SK-N-SH (cell line): ENCODE results near the gene TYW3. TPM values are rescaled to one million over a fixed set of nuclear protein-coding genes. Genes with fewer than 3 reads are reported as not detected.

Experiments used
- CTCF ChIA-PET: fragments of 300-600, 350-600 bp; formaldehyde crosslinking; extraction: SDS; loops from one replicate; lab custom pipeline; 2021; lab: Yijun Ruan, JAX
- POLR2A ChIA-PET: fragments of 350-600 bp; sonication (Branson Sonifier 250); formaldehyde crosslinking; extraction: SDS; loops from one replicate; lab custom pipeline; 2020; ENCODE audit warnings: antibody characterized with exemption, inconsistent platforms; lab: Yijun Ruan, JAX
- DNase-seq: peaks from one replicate; pipeline ENCODE4 v3.0.0; 2012
- H2AFZ ChIP-seq: fragments of 200-600 bp; sonication (generic); 2 replicates; pipeline ENCODE4 v1.8.1; 2016; ENCODE audit warnings: antibody characterized with exemption, mild to moderate bottlenecking, low read depth
- H3F3A ChIP-seq: fragments of 200-600 bp; sonication (generic); replicated peaks from 2 replicates; pipeline ENCODE3; 2016; ENCODE audit warnings: antibody characterized with exemption, mild to moderate bottlenecking; ENCODE audit not compliant: insufficient read depth
- H3K27ac ChIP-seq, 2 experiments: fragments of 200-500 bp in 1 of 2; fragments of 200-600 bp in 1 of 2; sonication (Bioruptor generic) in 1 of 2; sonication (generic), shearing (Covaris generic) in 1 of 2; 2 replicates each; pipeline versions ENCODE4 v1.5.1 to v1.6.1; 2014 to 2016; ENCODE audit warnings: low read depth in 2 of 2, inconsistent platforms in 1 of 2, low read length in 1 of 2, mild to moderate bottlenecking in 1 of 2, mixed read lengths in 1 of 2
- H3K27me3 ChIP-seq: fragments of 200-600 bp; sonication (generic), shearing (Covaris generic); 2 replicates; pipeline ENCODE4 v1.6.1; 2016; ENCODE audit warnings: mixed run types; ENCODE audit not compliant: insufficient read depth
- H3K36me3 ChIP-seq, 2 experiments: fragments of 200-500 bp in 1 of 2; fragments of 200-600 bp in 1 of 2; sonication (Bioruptor generic) in 1 of 2; sonication (generic) in 1 of 2; replicated peaks in 1 of 2; 2 replicates each; pipeline versions ENCODE3 to v1.5.1; 2014 to 2016; ENCODE audit warnings: low read length in 1 of 2, mild to moderate bottlenecking in 1 of 2; ENCODE audit not compliant: insufficient read depth in 2 of 2, control insufficient read depth in 1 of 2
- H3K4me1 ChIP-seq, 2 experiments: fragments of 200-500 bp in 1 of 2; fragments of 200-600 bp in 1 of 2; sonication (Bioruptor generic) in 1 of 2; sonication (generic), shearing (Covaris generic) in 1 of 2; 2 replicates each; pipeline versions ENCODE4 v1.5.1 to v1.6.1; 2014 to 2016; ENCODE audit warnings: low read depth in 1 of 2, low read length in 1 of 2, mixed run types in 1 of 2; ENCODE audit not compliant: insufficient read depth in 2 of 2, control insufficient read depth in 1 of 2
- H3K4me2 ChIP-seq: fragments of 200-600 bp; sonication (generic), shearing (Covaris generic); 2 replicates; pipeline ENCODE4 v1.6.1; 2017; ENCODE audit warnings: mixed run types
- H3K4me3 ChIP-seq, 2 experiments: fragments of 200-500 bp in 1 of 2; fragments of 200-600 bp in 1 of 2; sonication (Bioruptor generic) in 1 of 2; sonication (generic), shearing (Covaris generic) in 1 of 2; 2 replicates each; pipeline versions ENCODE4 v1.5.1 to v1.8.1; 2014 to 2016; ENCODE audit warnings: low read depth in 2 of 2, inconsistent platforms in 1 of 2, low read length in 1 of 2, mild to moderate bottlenecking in 1 of 2, mixed read lengths in 1 of 2, moderate library complexity in 1 of 2
- H3K79me2 ChIP-seq: fragments of 200-600 bp; sonication (generic); 2 replicates; pipeline ENCODE4 v1.8.1; 2017; ENCODE audit warnings: mild to moderate bottlenecking; ENCODE audit not compliant: insufficient read depth
- H3K9ac ChIP-seq: fragments of 200-600 bp; sonication (generic); 2 replicates; pipeline ENCODE4 v1.6.1; 2017; ENCODE audit warnings: mixed run types
- H3K9me2 ChIP-seq: fragments of 200-600 bp; sonication (generic); 2 replicates; pipeline ENCODE4 v1.6.1; 2017; ENCODE audit warnings: mixed run types
- H3K9me3 ChIP-seq: fragments of 200-600 bp; sonication (generic); 2 replicates; pipeline ENCODE4 v1.6.1; 2017; ENCODE audit warnings: mixed run types, mild to moderate bottlenecking, moderate library complexity
- H4K20me1 ChIP-seq: fragments of 200-600 bp; sonication (generic); 2 replicates; pipeline ENCODE4 v1.6.1; 2017; ENCODE audit warnings: mild to moderate bottlenecking, mixed run types; ENCODE audit not compliant: insufficient read depth
- CHD2 ChIP-seq: fragments of 150-350 bp; IDR thresholded peaks from 2 replicates; pipeline ENCODE4 v1.6.1; 2018; ENCODE audit warnings: low read length; ENCODE audit not compliant: partially characterized antibody
- EP300 ChIP-seq, 2 experiments: IDR thresholded peaks; 2 replicates each; pipeline versions ENCODE4 v1.4.0 to v1.6.1; 2012; ENCODE audit warnings: borderline replicate concordance in 1 of 2, low read depth in 1 of 2, low read length in 1 of 2
- EZH2phosphoT487 ChIP-seq: fragments of 200-600 bp; sonication (generic); IDR thresholded peaks from 2 replicates; pipeline ENCODE4 v1.6.1; 2017; ENCODE audit warnings: low read depth, mixed run types, mild to moderate bottlenecking, antibody characterized with exemption, moderate library complexity, borderline replicate concordance
- FOSL2 ChIP-seq: IDR thresholded peaks from 2 replicates; pipeline ENCODE4 v1.4.0; 2012; ENCODE audit warnings: low read depth, mild to moderate bottlenecking, moderate library complexity, borderline replicate concordance
- FOXJ3 ChIP-seq: sonication (generic); formaldehyde crosslinking; IDR thresholded peaks from 2 replicates; pipeline ENCODE4 v1.5.1; 2020; ENCODE audit warnings: mild to moderate bottlenecking, missing genetic modification reagents
- GABPA ChIP-seq: IDR thresholded peaks from 2 replicates; pipeline ENCODE4 v1.4.0; 2012; ENCODE audit warnings: low read depth, mild to moderate bottlenecking
- GATA2 ChIP-seq: sonication (generic); formaldehyde crosslinking; IDR thresholded peaks from 2 replicates; pipeline ENCODE4 v1.5.0; 2020; ENCODE audit warnings: mild to moderate bottlenecking, missing genetic modification reagents
- IRF3 ChIP-seq: fragments of 150-350 bp; IDR thresholded peaks from 2 replicates; pipeline ENCODE4 v1.6.1; 2016; ENCODE audit warnings: mild to moderate bottlenecking, low read depth, low read length
- JUND ChIP-seq: IDR thresholded peaks from 2 replicates; pipeline ENCODE4 v1.4.0; 2012
- MAX ChIP-seq: IDR thresholded peaks from 2 replicates; pipeline ENCODE4 v1.4.0; 2012; ENCODE audit warnings: low read depth
- MEF2A ChIP-seq: IDR thresholded peaks from 2 replicates; pipeline ENCODE4 v1.4.0; 2012; ENCODE audit warnings: low read depth, borderline replicate concordance
- NRF1 ChIP-seq: IDR thresholded peaks from 2 replicates; pipeline ENCODE4 v1.6.1; 2012; ENCODE audit warnings: low read depth, mild to moderate bottlenecking, low read length
- RAD21 ChIP-seq: IDR thresholded peaks from 2 replicates; pipeline ENCODE4 v1.6.1; 2012; ENCODE audit warnings: mild to moderate bottlenecking, low read length
- RFX5 ChIP-seq: IDR thresholded peaks from 2 replicates; pipeline ENCODE4 v1.6.1; 2012; ENCODE audit warnings: mild to moderate bottlenecking, improper control_type of control experiment, low read length
- SMC3 ChIP-seq: IDR thresholded peaks from 2 replicates; pipeline ENCODE4 v1.6.1; 2012; ENCODE audit warnings: low read depth, low read length, improper control_type of control experiment
- TAF1 ChIP-seq: IDR thresholded peaks from 2 replicates; pipeline ENCODE4 v1.6.1; 2012; ENCODE audit warnings: low read depth, mild to moderate bottlenecking, low read length, moderate library complexity, borderline replicate concordance
- USF1 ChIP-seq: IDR thresholded peaks from 2 replicates; pipeline ENCODE4 v1.4.0; 2012; ENCODE audit warnings: low read depth, borderline replicate concordance
- USF2 ChIP-seq: fragments of 150-350 bp; IDR thresholded peaks from 2 replicates; pipeline ENCODE4 v1.6.1; 2017; ENCODE audit warnings: antibody characterized with exemption, low read length, low read depth, borderline replicate concordance
- ZBTB33 ChIP-seq: IDR thresholded peaks from 2 replicates; pipeline ENCODE4 v1.4.0; 2012; ENCODE audit warnings: low read depth, borderline replicate concordance
- polyA plus RNA-seq, 3 experiments: library from polyadenylated mRNA; depleted of rRNA; stranded (reverse); fragments of >200 nt; gene quantifications; 2 replicates each; pipeline ENCODE4 v1.2.3, GENCODE V29; 2012

Gene TYW3
- polyA plus RNA-seq, 1 of the 3 experiments (the other 2 are of a cell fraction) = 9.2 TPM

- no peak for DNase-seq
- no peaks in the 10 kb centered on the region for H3K27me3 ChIP-seq
- TF ChIP-seq CHD2 (no peak), RAD21 (no peak), EP300 (IDR thresholded peaks at IDR 0.05; ENCODE audit: borderline replicate concordance in 1 of 2, low read depth in 1 of 2, low read length in 1 of 2) (no peak), USF2 (no peak), RFX5 (no peak), ZBTB33 (no peak), SMC3 (no peak), MEF2A (no peak), GABPA (no peak), JUND (no peak), TAF1 (no peak), FOSL2 (no peak), NRF1 (no peak), MAX (no peak), EZH2phosphoT487 (no peak), USF1 (no peak), GATA2 (CRISPR knock-in tag) (no peak), FOXJ3 (CRISPR knock-in tag) (no peak), IRF3 (no peak)
- no peak overlapping the region for H3K4me2 ChIP-seq
- H3K9me2 ChIP-seq = no peaks in the 10 kb centered on the region
- no peak overlapping the region for H3K4me3 ChIP-seq
- no peaks in the 10 kb centered on the region for H3K9me3 ChIP-seq
- H3K9ac ChIP-seq = no peak overlapping the region
- H2AFZ ChIP-seq = no peak overlapping the region
- no peaks in the 10 kb centered on the region for H3F3A ChIP-seq
- no peak overlapping the region for H3K27ac ChIP-seq
- H3K36me3 ChIP-seq = no peaks in the 10 kb centered on the region
- POLR2A ChIA-PET = no interaction called here
- no peaks in the 10 kb centered on the region for H3K79me2 ChIP-seq
- no peaks in the 10 kb centered on the region for H4K20me1 ChIP-seq
- CTCF ChIA-PET = no interaction called here
- no peaks in the 10 kb centered on the region for H3K4me1 ChIP-seq
These were observed 46.8 kb downstream of the TYW3 start for GRCh38 chr1:74779750-74780149.
